ENCODE data around the gene HOXB3.

Gene HOXB3

DNA sequence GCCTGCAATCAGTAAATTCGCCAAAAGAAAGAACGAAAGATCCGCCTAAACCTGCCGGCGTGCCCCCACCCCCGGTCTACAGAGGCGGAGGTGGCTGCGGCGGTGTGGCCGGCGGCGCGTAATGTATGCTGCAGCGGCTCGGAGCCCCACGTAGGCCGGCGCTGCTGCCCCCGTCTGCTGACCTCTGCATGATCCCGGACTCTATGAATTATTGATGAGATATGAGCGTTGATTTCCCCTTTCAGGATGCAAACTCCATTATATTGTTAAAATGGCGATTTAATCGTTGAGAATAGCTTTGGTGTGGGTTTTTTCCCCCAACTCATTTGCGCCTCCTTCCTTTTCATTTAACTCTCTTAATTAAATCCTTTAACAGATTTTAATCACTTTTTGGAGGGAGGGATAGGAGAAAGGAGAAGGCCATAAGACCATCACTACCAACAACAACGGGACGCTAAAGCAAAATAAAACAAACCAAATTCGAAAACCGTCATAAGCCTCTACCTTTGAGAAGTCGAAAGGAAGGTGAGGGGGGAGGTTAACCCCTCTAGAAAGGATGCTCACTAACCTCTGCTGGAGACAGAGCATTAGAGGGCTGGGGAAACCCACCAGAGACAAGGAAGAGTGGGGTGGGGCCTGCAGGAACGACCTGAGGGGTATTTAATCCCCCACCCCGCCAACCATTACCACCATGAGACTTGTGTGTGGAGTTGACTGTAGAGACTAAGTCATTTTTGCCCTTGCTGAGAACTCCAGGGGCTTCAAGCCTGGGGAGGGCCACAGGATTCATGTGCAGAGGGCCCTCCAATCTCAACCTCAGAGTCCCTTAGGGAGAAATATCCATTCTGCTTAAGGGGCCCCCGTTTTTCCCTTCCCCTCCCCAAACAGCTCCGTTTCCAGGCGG lies 3.4 kb downstream of the HOXB3 start:
- CTCF ChIA-PET: interaction anchor here (0.6 to 3.2 kb wide), 16 partner anchors 17 to 557 kb away, joined by 3 to 18 read pairs (median 4); no protein-coding TSS in a partner anchor
- TF ChIP-seq, protein P1, sequence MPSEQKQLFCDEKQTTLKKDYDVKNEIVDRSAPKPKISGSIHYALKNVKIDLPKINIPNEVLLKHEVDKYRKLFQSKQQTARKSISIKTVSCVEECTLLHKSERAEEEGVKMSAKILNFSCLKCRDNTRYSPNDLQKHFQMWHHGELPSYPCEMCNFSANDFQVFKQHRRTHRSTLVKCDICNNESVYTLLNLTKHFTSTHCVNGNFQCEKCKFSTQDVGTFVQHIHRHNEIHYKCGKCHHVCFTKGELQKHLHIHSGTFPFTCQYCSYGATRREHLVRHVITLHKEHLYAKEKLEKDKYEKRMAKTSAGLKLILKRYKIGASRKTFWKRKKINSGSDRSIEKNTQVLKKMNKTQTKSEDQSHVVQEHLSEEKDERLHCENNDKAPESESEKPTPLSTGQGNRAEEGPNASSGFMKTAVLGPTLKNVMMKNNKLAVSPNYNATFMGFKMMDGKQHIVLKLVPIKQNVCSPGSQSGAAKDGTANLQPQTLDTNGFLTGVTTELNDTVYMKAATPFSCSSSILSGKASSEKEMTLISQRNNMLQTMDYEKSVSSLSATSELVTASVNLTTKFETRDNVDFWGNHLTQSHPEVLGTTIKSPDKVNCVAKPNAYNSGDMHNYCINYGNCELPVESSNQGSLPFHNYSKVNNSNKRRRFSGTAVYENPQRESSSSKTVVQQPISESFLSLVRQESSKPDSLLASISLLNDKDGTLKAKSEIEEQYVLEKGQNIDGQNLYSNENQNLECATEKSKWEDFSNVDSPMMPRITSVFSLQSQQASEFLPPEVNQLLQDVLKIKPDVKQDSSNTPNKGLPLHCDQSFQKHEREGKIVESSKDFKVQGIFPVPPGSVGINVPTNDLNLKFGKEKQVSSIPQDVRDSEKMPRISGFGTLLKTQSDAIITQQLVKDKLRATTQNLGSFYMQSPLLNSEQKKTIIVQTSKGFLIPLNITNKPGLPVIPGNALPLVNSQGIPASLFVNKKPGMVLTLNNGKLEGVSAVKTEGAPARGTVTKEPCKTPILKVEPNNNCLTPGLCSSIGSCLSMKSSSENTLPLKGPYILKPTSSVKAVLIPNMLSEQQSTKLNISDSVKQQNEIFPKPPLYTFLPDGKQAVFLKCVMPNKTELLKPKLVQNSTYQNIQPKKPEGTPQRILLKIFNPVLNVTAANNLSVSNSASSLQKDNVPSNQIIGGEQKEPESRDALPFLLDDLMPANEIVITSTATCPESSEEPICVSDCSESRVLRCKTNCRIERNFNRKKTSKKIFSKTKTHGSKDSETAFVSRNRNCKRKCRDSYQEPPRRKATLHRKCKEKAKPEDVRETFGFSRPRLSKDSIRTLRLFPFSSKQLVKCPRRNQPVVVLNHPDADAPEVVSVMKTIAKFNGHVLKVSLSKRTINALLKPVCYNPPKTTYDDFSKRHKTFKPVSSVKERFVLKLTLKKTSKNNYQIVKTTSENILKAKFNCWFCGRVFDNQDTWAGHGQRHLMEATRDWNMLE (tag by site-specific recombination; conservative IDR thresholded peaks at IDR 0.05; ENCODE audit: low read depth): no peak
- TF ChIP-seq, protein P2, sequence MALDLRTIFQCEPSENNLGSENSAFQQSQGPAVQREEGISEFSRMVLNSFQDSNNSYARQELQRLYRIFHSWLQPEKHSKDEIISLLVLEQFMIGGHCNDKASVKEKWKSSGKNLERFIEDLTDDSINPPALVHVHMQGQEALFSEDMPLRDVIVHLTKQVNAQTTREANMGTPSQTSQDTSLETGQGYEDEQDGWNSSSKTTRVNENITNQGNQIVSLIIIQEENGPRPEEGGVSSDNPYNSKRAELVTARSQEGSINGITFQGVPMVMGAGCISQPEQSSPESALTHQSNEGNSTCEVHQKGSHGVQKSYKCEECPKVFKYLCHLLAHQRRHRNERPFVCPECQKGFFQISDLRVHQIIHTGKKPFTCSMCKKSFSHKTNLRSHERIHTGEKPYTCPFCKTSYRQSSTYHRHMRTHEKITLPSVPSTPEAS (tag by site-specific recombination; IDR thresholded peaks at IDR 0.05): no peak
- no peak for TF ChIP-seq ZNF248 (tag by site-specific recombination; IDR thresholded peaks at IDR 0.05)
- no peak for TF ChIP-seq ZNF623 (tag by site-specific recombination; IDR thresholded peaks at IDR 0.05)
- TF ChIP-seq, protein P3, sequence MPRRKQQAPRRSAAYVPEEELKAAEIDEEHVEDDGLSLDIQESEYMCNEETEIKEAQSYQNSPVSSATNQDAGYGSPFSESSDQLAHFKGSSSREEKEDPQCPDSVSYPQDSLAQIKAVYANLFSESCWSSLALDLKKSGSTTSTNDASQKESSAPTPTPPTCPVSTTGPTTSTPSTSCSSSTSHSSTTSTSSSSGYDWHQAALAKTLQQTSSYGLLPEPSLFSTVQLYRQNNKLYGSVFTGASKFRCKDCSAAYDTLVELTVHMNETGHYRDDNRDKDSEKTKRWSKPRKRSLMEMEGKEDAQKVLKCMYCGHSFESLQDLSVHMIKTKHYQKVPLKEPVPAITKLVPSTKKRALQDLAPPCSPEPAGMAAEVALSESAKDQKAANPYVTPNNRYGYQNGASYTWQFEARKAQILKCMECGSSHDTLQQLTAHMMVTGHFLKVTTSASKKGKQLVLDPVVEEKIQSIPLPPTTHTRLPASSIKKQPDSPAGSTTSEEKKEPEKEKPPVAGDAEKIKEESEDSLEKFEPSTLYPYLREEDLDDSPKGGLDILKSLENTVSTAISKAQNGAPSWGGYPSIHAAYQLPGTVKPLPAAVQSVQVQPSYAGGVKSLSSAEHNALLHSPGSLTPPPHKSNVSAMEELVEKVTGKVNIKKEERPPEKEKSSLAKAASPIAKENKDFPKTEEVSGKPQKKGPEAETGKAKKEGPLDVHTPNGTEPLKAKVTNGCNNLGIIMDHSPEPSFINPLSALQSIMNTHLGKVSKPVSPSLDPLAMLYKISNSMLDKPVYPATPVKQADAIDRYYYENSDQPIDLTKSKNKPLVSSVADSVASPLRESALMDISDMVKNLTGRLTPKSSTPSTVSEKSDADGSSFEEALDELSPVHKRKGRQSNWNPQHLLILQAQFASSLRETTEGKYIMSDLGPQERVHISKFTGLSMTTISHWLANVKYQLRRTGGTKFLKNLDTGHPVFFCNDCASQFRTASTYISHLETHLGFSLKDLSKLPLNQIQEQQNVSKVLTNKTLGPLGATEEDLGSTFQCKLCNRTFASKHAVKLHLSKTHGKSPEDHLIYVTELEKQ (tag by site-specific recombination; IDR thresholded peaks at IDR 0.05; ENCODE audit: borderline replicate concordance): no peak
- TF ChIP-seq, protein P4, sequence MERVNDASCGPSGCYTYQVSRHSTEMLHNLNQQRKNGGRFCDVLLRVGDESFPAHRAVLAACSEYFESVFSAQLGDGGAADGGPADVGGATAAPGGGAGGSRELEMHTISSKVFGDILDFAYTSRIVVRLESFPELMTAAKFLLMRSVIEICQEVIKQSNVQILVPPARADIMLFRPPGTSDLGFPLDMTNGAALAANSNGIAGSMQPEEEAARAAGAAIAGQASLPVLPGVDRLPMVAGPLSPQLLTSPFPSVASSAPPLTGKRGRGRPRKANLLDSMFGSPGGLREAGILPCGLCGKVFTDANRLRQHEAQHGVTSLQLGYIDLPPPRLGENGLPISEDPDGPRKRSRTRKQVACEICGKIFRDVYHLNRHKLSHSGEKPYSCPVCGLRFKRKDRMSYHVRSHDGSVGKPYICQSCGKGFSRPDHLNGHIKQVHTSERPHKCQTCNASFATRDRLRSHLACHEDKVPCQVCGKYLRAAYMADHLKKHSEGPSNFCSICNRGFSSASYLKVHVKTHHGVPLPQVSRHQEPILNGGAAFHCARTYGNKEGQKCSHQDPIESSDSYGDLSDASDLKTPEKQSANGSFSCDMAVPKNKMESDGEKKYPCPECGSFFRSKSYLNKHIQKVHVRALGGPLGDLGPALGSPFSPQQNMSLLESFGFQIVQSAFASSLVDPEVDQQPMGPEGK (tag by site-specific recombination; IDR thresholded peaks at IDR 0.05): peak; percentile 76
- peak; percentile 50 for TF ChIP-seq GLIS1 (tag by site-specific recombination; IDR thresholded peaks at IDR 0.05)
- TF ChIP-seq EGR2 (tag by site-specific recombination; IDR thresholded peaks at IDR 0.05; ENCODE audit: low read depth): peak; percentile 93
- peak; percentile 16; the same call in 1 of the 2 replicates for TF ChIP-seq GLIS2 (tag by site-specific recombination; IDR thresholded peaks at IDR 0.05)
- no peak for TF ChIP-seq ZNF175 (tag by site-specific recombination; IDR thresholded peaks at IDR 0.05)
- peak; percentile 94 for TF ChIP-seq ZFHX2 (tag by site-specific recombination; conservative IDR thresholded peaks at IDR 0.05)
- TF ChIP-seq SCRT1 (tag by site-specific recombination; IDR thresholded peaks at IDR 0.05; ENCODE audit: borderline replicate concordance): no peak
- TF ChIP-seq BCL11A (tag by site-specific recombination; IDR thresholded peaks at IDR 0.05; ENCODE audit: low read depth): peak; percentile 37; the same call in 1 of the 2 replicates
- TF ChIP-seq ZNF768 (tag by site-specific recombination; IDR thresholded peaks at IDR 0.05): no peak
- TF ChIP-seq ZNF274 (IDR thresholded peaks at IDR 0.05; ENCODE audit: low read length): no peak
- no peak for TF ChIP-seq ZNF274 (tag by site-specific recombination; IDR thresholded peaks at IDR 0.05; ENCODE audit: borderline replicate concordance)
- no peak for TF ChIP-seq ZNF544 (tag by site-specific recombination; IDR thresholded peaks at IDR 0.05)
- TF ChIP-seq ZNF10 (tag by site-specific recombination; IDR thresholded peaks at IDR 0.05): no peak
- TF ChIP-seq TCF7L2 (IDR thresholded peaks at IDR 0.05; ENCODE audit: borderline replicate concordance, low read depth, low read length): 0 out of 2 replicates have a peak, but pooled peaks have one; percentile 11
- TF ChIP-seq BCL11B (tag by site-specific recombination; IDR thresholded peaks at IDR 0.05; ENCODE audit: low read depth): 0 out of 2 replicates have a peak, but pooled peaks have one; percentile 16
- 0 out of 2 replicates have a peak, but pooled peaks have one; percentile 22 for TF ChIP-seq KLF10 (tag by site-specific recombination; IDR thresholded peaks at IDR 0.05)
- TF ChIP-seq SP3 (tag by site-specific recombination; IDR thresholded peaks at IDR 0.05): 0 out of 2 replicates have a peak, but pooled peaks have one; percentile 3
- TF ChIP-seq ZSCAN30 (tag by site-specific recombination; IDR thresholded peaks at IDR 0.05): no peak
- Histone ChIP-seq H3K9me3 (ENCODE audit: control insufficient read depth, insufficient read depth, low read depth, low read length) (no peaks in the 10 kb centered on the region), H3K36me3 (ENCODE audit: control insufficient read depth in 2 of 2, insufficient read depth in 1 of 2, low read length in 2 of 2) (peaks cover 0 to 29% of the 10 kb centered on the region in 2 experiments; a peak in 2 of 3 replicates), H3K4me3 (ENCODE audit: low read depth, low read length) (peak overlapping the region; percentile 38), H3K27ac (ENCODE audit: extremely low read depth, low read depth, low read length) (peak overlapping the region; percentile 92), H3K4me1 (ENCODE audit: control insufficient read depth, insufficient read depth, low read length) (peaks cover 50% of the 10 kb centered on the region)
- POLR2A ChIA-PET: interaction anchor here (0.5 to 2.4 kb wide), 6 partner anchors 10 to 411 kb away, joined by 3 to 9 read pairs (median 6); partner anchors contain the start of gene IGF2BP1

Data from HEK293 (cell line).